Small intestine (tissue), 7 donors: ENCODE data around the gene IGSF21. TPM values are rescaled to one million over a fixed set of nuclear protein-coding genes. Genes with fewer than 3 reads are reported as not detected.

ENCODE experiments used
- DNase-seq, 2 donors: peaks; one replicate each; pipeline versions ENCODE4 v3.0.0 to v3.0.0-alpha.2; 2013
- FAIRE-seq: peaks from 2 replicates; lab custom pipeline; 2012; peaks lifted over from hg19 to GRCh38; lab: Jason Lieb, UNC
- H3K27ac ChIP-seq, 3 donors: one replicate each; pipeline ENCODE4 v1.5.1; 2013; ENCODE audit warnings: low read length in 2 of 3, mild to moderate bottlenecking in 2 of 3, control low read depth in 1 of 3, inconsistent platforms in 1 of 3, low read depth in 1 of 3, moderate library complexity in 1 of 3
- H3K27me3 ChIP-seq, 3 donors: one replicate each; pipeline ENCODE4 v1.6.1; 2013; ENCODE audit warnings: low read length in 3 of 3, inconsistent platforms in 1 of 3; ENCODE audit not compliant: control insufficient read depth in 3 of 3, insufficient read depth in 3 of 3
- H3K36me3 ChIP-seq, 3 donors: one replicate each; pipeline ENCODE4 v1.6.1; 2013; ENCODE audit warnings: low read length in 3 of 3, inconsistent platforms in 1 of 3, low read depth in 1 of 3, mild to moderate bottlenecking in 1 of 3, moderate library complexity in 1 of 3; ENCODE audit not compliant: control insufficient read depth in 3 of 3, insufficient read depth in 2 of 3
- H3K4me1 ChIP-seq, 3 donors: one replicate each; pipeline ENCODE4 v1.6.1; 2013; ENCODE audit warnings: low read length in 2 of 3, inconsistent platforms in 1 of 3, low read depth in 1 of 3, mild to moderate bottlenecking in 1 of 3, moderate library complexity in 1 of 3; ENCODE audit not compliant: control insufficient read depth in 3 of 3, insufficient read depth in 2 of 3
- H3K4me3 ChIP-seq, 3 donors: one replicate each; pipeline ENCODE4 v1.5.1; 2013; ENCODE audit warnings: low read length in 3 of 3, control low read depth in 1 of 3, inconsistent platforms in 1 of 3, low read depth in 1 of 3, mild to moderate bottlenecking in 1 of 3, moderate library complexity in 1 of 3
- H3K9me3 ChIP-seq, 2 donors: one replicate each; pipeline ENCODE4 v1.6.1; 2013; ENCODE audit warnings: low read depth in 1 of 2, low read length in 1 of 2; ENCODE audit not compliant: control insufficient read depth in 2 of 2, insufficient read depth in 1 of 2
- WGBS, 3 donors: extraction: QIAGEN DNeasy Blood & Tissue Kit; methylation state at CpG; one replicate each; pipeline ENCODE4 v1.1.7; 2013; 5-methylcytosine and 5-hydroxymethylcytosine counted together
- polyA plus RNA-seq, 4 donors: library from polyadenylated mRNA; stranded (reverse) in 3 of 4; unstranded in 1 of 4; fragments of 200-250 nt in 3 of 4; fragments of 120-200 nt in 1 of 4; gene quantifications; one replicate each; pipeline versions ENCODE4 v1.2.1 to v1.2.3, GENCODE V29; 2013
- donor health status: healthy with polysubstance abuse.
- donor health status: control.
- donor health status: control.
- donor health status: Bipolar disorder and iron deficiency.
- donor health status: healthy.

Gene IGSF21
- polyA plus RNA-seq, 4 donors, result 0.18 to 0.38 TPM; not detected in 2

DNA sequence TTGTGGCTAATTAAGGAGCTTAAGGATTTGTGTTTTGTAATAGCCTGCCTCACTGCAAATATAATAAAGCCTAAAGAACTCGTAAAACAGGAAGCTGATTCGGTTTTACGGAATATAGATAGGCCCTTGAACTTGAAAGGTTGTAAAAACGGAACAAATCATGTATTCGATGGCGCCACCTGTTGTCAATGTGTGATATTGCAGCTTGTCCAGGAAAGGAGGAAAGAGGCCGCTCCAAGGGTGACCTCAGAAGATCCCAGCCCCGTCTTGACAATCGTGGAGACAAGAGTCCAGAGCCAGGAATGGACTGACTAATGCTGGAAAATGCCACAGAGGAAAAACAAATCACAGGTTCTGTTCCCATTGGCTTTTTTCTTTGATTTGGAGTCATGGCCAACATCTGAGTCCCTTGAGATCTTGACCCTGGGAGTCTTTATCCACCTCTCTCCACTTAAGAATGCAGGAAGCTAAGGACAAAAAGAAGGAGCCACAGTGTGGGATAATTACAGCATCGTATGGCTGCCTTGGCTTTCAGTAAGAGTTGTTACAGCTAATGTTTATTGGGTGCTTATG is 7.0 kb upstream of the IGSF21 start:
- H3K4me1 ChIP-seq, result no peaks in the 10 kb centered on the region
- no peak for FAIRE-seq
- no peaks in the 10 kb centered on the region for H3K36me3 ChIP-seq
- peak; percentile 64 to 74 for DNase-seq
- WGBS, 3 donors, result 2 to 5% (median 5%) methylated on average over 10 of the region's 10 CpGs
- H3K27ac ChIP-seq, result no peak overlapping the region
- peaks cover 0 to 21% (median 0%) of the 10 kb centered on the region in 3 donors for H3K27me3 ChIP-seq
- H3K4me3 ChIP-seq, result no peak overlapping the region
- no peaks in the 10 kb centered on the region for H3K9me3 ChIP-seq

DNA sequence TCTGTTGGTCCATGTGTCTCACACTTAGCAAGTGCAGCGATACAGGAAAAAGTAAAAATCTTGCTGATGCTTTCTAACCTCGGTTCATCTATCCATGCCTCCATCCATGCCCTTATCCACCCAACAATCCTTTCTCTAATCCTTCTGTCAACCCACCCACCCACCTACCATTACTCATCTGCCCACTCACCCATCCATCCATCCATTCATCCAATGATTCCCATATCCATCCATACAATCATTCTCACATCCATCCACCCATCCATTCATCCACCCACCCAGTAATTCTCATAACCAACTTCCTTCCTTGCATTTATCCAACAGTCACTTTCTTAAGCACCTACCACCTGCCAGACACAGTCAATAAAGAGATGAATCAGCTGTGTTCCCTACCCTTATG is 6.1 kb upstream of the IGSF21 start:
- H3K27me3 ChIP-seq, result peaks cover 0 to 24% (median 0%) of the 10 kb centered on the region in 3 donors
- WGBS, 3 donors, result 80 to 96% (median 92%) methylated on average over 2 of the region's 2 CpGs

DNA sequence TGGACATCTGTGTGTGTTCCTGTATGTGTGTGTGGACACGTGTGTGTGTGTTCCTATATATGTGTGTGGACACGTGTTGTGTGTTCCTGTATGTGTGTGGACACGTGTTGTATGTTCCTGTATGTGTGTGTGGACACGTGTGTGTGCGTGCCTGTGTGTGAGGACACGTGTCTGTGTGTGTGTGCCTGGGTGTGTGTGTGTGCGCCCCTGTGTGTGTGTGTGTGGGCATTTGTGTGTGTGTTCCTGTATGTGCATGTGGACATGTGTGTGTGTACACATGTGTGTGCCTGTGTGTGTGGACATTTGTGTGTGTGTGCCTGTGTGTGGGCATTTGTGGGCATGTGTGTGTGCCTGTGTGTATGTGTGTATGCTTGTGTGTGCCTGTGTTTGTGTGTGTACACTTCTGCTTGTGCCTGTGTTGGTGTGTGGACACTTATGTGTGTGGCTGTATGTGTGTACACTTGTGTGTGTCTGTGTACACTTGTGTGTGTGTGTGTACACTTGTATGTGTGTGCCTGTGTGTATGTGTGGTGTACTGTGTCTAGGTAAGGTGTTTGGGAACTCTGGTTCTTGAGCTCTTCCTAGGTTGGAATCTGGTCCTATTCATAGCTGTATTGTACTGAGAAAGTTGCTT is 3.7 kb upstream of the IGSF21 start:
- Histone ChIP-seq H3K9me3 (no peaks in the 10 kb centered on the region), H3K4me1 (no peaks in the 10 kb centered on the region), H3K27me3 (peaks cover 2 to 38% (median 10%) of the 10 kb centered on the region in 3 donors), H3K4me3 (no peak overlapping the region), H3K36me3 (no peaks in the 10 kb centered on the region), H3K27ac (no peak overlapping the region)
- WGBS, 3 donors, result 66 to 80% (median 79%) methylated on average over 7 of the region's 7 CpGs
- DNase-seq (no peak), FAIRE-seq (no peak)

More for the DNA sequence above, 6.1 kb upstream of the IGSF21 start:
- Histone ChIP-seq H3K4me3 (no peak overlapping the region), H3K4me1 (no peaks in the 10 kb centered on the region), H3K27ac (no peak overlapping the region), H3K36me3 (no peaks in the 10 kb centered on the region), H3K9me3 (no peaks in the 10 kb centered on the region)
- no peak for DNase-seq
- no peak for FAIRE-seq

- H3K4me1 ChIP-seq, result no peaks in the 10 kb centered on the region
- H3K27ac ChIP-seq, result no peak overlapping the region
- WGBS, 3 donors, result 33 to 43% (median 41%) methylated on average over 9 of the region's 9 CpGs
- no peak overlapping the region for H3K4me3 ChIP-seq
- peaks cover 8 to 45% (median 17%) of the 10 kb centered on the region in 3 donors for H3K27me3 ChIP-seq
- no peaks in the 10 kb centered on the region for H3K36me3 ChIP-seq
- H3K9me3 ChIP-seq, result no peaks in the 10 kb centered on the region
- DNase-seq (no peak), FAIRE-seq (no peak)
These were observed 3.0 kb upstream of the IGSF21 start for GRCh38 chr1:18104546-18105100.

- Histone ChIP-seq H3K4me1 (no peaks in the 10 kb centered on the region), H3K27ac (no peak overlapping the region), H3K27me3 (peaks cover 14 to 51% (median 23%) of the 10 kb centered on the region in 3 donors), H3K4me3 (no peak overlapping the region), H3K36me3 (no peaks in the 10 kb centered on the region), H3K9me3 (no peaks in the 10 kb centered on the region)
- 80 to 93% (median 84%) methylated on average over 4 of the region's 4 CpGs for whole genome bisulfite sequencing, 3 donors
- FAIRE-seq (no peak), DNase-seq (no peak)
These were observed 2.4 kb upstream of the IGSF21 start for GRCh38 chr1:18105196-18105595.

- 6 to 15% (median 14%) methylated on average over 23 to 26 of the region's 26 CpGs for WGBS, 3 donors
- DNase-seq (no peak), FAIRE-seq (no peak)
- H3K27ac ChIP-seq, result no peak overlapping the region
- peaks cover 25 to 76% (median 44%) of the 10 kb centered on the region in 3 donors for H3K27me3 ChIP-seq
- H3K4me3 ChIP-seq, result no peak overlapping the region
- H3K36me3 ChIP-seq, result no peaks in the 10 kb centered on the region
- no peaks in the 10 kb centered on the region for H3K4me1 ChIP-seq
- H3K9me3 ChIP-seq, result no peaks in the 10 kb centered on the region
These were observed 880 bp downstream of the IGSF21 start for GRCh38 chr1:18108299-18109057.

DNA sequence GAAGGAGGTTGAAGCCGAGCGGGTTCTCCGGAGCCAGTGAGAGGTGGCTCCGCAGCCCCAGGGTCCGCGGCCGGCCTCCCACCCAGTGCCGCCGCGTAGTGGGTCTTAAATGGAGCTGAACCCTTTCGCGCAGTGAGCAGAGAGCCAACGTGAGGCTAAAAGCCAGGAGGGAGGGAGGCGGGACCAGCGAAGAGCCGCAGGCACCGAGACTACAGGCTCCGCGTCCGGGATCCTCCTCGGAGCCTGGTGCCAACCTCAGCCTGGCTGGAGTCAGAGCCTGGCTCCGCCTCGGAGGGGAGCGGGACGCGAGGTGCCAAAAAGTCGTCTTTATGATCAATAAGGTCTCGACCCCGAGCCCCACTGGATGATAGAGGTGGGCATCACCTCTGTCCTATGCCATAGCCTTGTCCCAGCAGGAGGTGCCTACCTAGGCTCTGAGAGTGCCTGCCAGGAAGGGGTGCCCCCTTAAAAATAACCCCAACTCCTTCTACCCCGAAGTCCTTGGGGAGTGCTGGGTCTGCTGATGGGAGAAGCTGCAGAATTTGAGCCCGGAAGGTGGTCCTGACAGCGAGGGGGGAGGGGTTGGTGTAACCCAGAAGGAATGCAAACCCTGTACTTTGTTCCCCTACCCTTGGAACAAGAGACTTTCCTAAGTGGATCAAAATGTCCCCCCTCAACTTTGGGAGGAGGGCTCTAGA is 1.6 kb downstream of the IGSF21 start:
- no peak for DNase-seq
- H3K4me3 ChIP-seq, result no peak overlapping the region
- WGBS, 3 donors, result 5 to 7% (median 6%) methylated on average over 28 to 32 of the region's 32 CpGs

More for the DNA sequence above, 1.6 kb downstream of the IGSF21 start:
- H3K27ac ChIP-seq, result no peak overlapping the region
- H3K9me3 ChIP-seq, result no peaks in the 10 kb centered on the region
- peaks cover 25 to 78% (median 44%) of the 10 kb centered on the region in 3 donors for H3K27me3 ChIP-seq
- FAIRE-seq, result no peak
- H3K36me3 ChIP-seq, result no peaks in the 10 kb centered on the region
- no peaks in the 10 kb centered on the region for H3K4me1 ChIP-seq
